HG03066 (cell line): Measurements from ENCODE around the gene SHISA3.
A peak's percentile ranks its signal among the peaks of the same experiment; 100 is the strongest.

ENCODE experiments used
- ATAC-seq: cut with Tn5 transposase; IDR thresholded peaks from one replicate; pipeline ENCODE4 v1.9.1; 2021; ENCODE audit warnings: low read depth; ENCODE audit not compliant: unreplicated experiment

Gene SHISA3

DNA sequence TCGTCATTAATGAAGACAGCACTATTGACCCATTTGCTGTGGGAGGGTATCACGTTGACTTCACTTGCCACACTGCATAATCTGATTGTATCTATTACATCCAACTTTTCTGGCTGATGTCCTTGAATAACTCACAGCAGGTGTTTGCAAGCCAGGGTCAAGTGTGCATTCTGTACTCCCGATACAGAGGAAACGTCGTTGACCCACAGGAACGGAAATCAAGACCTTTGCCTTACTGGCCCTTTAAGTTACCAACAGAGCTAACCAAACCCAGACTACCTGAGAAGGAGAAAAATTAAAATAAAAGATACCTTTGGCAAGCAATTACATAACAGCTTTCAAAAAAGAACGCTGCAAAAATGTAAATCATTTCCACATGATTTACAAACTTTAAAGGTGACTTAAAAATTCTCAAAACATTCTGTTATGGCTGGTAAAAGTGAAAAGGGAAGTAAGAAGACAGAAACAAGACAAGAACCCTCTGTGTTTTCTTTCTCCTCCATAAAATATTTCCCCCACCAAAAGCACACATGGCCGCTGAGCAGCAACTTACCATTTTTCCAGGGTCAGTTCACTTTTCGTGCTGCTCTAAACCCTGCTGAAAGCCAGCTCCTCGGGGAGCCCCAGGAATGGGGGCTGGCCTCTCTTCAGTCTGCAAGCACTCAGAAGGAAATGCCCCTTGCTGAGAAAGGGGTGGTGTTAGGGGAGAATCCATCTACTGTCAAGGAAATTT lies 6.5 kb upstream of the SHISA3 start:
- no peak for ATAC-seq

DNA sequence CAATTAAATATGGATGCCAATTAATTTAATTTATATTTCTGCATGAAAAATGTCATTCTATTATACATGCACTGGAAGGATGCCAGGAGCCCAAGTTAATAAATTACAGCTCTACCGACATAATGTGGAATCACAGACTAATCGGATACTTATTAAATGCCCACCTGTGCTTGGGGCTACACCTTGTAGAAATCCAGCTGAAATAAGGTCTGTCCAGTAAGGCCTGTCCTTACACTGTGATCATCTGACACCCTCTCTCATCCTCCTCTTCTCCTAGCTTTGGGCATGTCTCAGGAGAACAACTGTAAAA lies 6.0 kb upstream of the SHISA3 start:
- ATAC-seq: no peak

DNA sequence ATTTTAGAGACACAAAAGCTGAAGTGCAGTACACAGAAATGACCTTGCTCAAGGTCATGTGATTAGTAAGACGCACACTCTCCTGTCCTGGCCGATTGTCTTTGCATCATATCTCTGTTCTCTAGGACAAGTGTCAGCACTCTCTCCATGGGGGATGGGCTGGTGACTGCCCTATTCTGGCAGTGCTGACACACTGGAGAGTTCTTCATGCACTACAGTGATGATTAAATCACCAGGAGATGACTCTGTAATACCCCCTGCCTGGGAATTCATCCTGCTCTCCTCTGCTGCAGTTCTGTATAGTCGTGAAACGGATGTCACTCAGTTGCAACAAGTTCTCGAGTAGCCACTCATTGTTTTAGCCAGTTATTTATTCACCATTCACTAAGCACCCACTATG lies 5.3 kb upstream of the SHISA3 start:
- ATAC-seq: no peak

DNA sequence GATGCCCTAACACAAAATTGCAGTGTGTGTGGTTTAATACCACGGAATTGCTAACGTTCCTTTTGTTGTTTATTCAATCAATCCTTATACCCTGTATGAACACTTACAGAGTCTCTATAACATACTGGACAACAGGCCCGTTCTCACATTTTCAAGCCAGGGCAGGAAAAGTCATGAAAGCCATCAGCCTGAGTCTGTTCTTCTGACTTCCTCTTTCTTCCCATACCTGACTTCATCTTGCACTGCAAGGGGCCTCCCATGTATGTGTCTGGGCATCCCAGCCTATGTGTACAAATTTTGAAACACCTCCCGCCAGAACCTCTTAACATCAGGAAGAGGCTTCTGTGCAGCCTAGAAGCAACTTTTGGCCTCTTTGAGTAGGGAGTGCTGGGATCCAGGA lies 4.9 kb upstream of the SHISA3 start:
- no peak for ATAC-seq

DNA sequence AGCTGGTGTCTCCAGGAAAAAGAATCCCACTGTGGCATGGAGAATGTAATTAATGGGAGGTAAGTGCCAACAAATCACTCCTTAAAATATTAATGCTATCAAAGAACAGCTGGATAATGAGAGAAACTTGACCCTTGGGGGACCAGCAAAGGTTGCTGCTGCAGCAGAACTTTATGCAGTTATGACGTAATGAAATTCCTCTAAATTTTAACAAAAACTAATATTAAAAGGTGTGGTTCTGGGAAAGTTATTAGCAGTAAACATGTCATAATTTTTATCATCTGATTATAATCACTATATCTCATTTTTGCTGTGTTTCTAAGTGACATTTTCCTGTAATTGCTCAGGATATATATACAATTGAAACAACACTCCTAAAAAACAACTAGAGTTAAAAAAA lies 1.7 kb upstream of the SHISA3 start:
- ATAC-seq: no peak

DNA sequence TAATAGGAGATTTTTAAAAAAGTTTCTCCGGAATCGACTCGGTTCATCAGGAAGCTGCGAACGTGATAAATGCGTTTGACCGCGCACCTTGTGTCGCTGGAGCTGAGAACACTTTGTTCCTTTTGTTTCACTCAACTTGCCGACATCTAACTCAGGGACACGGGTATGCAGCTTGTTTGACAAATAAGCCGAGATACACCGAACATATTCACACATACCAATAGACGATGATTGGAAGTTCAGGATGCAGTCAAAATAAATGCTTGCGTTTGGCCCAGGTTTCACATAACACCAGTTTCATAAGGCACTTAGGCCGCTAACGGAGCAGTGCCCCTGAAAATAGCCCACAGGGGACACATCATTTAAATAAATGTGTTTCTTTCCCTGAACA lies 932 bp upstream of the SHISA3 start:
- ATAC-seq: no peak

DNA sequence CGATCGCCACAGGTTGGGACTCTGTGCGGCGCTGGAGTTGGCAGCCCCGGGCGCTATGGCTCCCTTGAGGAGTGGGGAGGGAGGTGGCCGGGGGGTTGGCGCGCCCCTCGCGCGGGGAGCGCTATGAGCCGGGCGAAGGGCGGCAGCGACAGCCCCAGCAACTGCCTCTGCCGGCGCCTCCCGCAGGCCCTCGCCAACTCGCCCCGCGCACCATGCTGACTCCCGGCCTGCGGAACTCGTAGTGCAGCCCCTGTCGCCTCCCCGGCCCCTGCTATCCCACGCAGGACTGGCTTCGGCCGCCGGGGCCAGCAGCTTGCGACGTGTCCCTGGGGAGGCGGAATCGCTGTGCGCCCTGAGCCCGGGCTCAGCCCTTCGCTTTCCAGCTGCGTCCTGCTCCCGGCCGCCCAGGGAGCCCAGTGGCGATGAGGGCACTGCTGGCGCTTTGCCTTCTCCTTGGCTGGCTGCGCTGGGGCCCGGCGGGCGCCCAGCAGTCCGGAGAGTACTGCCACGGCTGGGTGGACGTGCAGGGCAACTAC lies 415 bp downstream of the SHISA3 start:
- ATAC-seq: peak; percentile 41

DNA sequence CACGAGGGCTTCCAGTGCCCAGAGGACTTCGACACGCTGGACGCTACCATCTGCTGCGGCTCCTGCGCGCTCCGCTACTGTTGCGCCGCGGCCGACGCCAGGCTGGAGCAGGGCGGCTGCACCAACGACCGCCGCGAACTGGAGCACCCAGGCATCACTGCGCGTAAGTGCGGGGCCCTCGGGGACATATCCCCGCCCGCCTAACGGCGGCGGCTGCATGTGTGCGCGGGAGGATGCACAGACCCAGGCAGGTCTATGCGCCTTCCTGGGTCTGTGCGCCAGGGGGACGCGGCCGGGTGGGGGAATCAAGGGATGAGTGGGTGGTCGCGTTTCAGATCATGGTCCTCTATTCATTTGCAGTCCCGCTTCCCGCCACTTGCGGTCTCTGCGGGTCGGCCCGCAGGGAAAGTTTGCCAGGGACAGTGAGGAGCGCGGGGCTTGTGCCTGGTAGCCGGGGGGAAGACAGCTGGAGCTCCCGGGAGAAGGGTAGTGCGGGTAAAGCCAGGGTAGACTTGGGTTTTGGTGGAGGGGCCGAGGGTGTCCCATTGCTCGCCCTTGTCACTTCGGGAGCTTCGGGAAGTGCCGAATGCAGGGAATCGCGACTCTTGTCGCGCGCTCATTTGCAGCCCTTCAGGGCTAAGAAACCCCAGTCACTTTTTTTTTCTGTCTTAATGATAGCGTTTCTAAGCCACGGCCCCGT lies 1.0 kb downstream of the SHISA3 start:
- peak; percentile 36 for ATAC-seq

DNA sequence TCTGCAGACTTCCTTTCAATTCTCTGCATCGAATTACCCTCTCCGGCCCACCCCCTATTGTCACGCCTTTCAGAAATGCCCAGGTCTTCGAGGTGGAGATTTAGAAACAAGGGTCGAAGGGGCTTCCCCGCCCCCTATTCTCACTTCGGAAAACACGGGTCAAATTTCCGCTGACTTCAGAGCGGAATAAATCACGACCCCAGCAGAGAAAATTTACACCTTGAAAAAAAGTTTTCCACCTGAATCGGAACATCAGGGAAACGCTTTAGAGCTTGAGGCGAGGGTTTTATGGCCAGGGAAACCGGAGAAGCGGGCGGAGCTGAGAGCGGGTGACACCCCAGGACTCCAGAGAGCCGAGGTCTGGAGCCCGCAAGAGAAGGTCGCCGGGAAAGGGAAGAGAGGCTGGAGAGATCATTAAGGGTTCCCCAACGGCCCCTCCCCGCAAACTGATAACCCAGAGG lies 1.6 kb downstream of the SHISA3 start:
- no peak for ATAC-seq

DNA sequence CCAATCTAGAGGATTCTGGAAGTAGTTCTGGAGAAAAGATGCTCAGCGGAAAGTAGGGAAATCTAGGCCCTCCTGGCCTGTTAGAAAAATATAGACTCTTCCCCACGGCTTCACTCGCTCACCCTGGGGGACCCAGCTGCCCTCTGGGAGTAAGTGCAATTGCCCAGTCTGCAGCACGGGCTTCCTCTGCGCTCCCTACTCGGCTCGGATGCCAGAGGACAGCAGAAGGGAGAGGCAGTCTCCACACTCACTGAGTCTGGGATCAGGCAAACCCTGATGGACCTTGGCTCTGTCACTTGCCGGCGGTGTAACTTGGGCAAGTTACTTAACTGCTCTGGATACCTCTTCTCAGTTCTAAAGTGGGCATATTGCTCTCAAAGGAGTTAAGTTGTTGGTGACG lies 2.1 kb downstream of the SHISA3 start:
- no peak for ATAC-seq

DNA sequence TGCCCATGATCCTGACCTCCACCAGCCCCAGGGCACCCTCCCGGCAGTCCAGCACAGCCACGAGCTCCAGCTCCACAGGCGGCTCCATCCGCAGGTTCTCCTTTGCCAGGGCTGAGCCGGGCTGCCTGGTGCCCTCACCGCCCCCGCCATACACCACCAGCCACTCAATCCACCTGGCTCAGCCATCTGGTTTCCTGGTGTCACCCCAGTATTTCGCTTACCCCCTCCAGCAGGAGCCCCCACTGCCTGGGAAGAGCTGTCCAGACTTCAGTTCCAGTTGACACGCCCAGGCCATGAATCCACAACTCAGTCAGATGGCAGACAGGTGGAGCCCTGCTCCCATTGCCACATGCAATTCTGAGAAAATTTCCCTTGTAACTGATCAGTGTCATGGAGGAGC lies 3.9 kb downstream of the SHISA3 start:
- no peak for ATAC-seq

DNA sequence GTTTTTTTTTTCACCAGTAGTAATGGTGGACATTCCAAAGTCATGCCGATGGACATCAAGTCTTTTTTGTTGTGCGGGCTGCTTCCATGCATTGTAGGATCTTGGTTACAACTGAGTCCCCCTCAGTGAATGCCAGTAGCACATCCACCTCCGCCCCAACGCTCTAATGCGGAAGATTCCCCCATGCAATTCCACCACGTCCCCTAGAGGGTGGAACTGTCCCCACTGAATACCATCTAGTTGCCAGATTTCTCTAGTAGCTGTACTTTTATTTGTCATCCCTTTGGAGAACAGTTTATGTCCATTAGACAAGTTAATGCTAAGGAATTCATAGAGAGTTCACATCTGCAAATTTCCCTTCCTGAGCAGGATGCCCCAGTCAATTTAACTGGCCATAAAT lies 6.7 kb downstream of the SHISA3 start:
- no peak for ATAC-seq

DNA sequence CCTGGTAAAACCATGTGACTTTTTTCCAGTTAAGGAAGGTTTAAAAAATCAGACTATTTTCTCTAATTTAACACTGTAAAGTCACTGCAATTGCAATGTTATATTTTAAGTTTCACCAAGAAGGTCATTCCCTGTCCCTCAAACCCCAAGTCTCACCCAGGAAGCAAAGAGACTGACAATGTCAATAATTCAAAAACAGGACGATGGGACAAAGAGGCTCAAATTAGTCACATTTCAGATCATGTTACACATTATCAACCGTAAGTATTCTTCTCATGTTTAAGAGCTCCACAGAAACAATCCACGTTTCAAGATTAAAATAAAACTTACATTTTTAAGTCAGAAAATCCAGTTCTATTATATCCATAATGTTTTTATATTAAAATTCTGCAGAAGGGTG lies 13.2 kb downstream of the SHISA3 start:
- no peak for ATAC-seq

DNA sequence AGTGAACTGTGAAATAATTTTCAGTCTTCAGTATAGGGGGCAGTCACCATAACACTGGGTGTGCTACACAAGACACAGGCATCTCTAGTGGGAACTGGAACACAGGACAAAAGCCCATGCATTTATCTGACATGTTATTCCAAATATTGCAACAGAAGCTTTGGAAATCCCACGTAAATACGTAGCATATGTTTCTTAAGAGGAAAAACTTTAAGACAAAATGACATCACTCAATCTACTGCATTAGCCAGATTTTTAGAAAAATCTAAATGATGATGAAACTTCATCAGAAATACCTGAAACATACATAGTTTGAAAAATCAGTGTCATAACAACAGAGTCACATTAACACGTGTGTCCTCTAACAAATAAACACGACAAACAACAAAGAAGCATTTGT lies 14.5 kb downstream of the SHISA3 start:
- ATAC-seq: no peak

DNA sequence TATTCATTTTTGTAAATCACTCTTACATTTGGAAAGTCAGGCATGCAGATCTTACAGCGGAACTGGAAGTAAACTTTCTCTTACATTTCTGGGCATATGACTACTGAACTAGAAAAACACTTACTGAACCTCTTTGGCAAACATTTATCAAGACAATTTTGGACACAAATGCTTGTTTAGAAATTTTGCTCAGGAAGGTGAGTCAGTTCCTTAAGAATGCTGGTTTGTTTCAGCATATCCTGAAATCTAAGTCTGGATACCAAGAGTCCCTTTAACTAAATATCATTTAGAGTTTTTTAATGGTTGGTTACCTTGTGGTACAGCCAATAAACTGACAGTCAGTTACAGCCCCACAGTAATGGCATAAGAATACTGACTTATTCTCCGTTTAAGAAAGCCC lies 15.0 kb downstream of the SHISA3 start:
- ATAC-seq: no peak

DNA sequence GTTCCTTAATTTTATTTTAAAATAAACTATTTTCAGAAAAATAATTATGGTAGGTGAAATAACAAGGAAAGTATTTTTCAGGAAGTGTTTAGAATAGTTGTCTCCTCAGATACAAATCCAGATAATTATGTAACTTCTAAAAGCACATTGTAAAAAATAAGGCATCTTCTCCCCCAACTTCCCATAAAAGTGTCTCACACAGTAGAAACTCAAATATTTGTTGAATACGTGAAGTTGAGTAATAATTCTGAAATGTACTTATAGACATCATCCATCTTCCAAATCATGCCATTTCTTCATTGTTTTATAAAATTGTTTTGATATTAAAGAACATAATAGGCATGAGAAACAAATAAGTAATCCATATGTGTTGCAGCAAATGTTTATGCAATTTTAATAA lies 18.0 kb downstream of the SHISA3 start:
- no peak for ATAC-seq

DNA sequence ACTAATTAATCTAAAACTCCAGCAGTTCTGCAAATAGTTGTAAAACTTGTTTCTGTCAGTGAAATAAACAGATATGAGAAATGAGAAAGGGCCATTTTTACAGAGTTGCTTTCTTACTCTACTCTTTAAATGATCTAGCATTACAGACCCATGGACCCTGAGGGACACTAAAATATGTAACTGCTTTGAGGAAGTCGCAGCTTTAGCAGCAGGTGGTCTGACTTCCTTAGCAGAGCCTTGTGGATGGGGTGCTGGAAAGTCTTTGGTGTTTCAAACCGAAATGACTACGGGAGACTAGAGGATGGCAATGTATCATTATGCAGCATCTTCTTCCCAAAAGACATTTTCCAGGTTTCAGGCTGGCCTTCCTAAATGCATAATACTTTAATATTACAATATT lies 18.7 kb downstream of the SHISA3 start:
- ATAC-seq: no peak

DNA sequence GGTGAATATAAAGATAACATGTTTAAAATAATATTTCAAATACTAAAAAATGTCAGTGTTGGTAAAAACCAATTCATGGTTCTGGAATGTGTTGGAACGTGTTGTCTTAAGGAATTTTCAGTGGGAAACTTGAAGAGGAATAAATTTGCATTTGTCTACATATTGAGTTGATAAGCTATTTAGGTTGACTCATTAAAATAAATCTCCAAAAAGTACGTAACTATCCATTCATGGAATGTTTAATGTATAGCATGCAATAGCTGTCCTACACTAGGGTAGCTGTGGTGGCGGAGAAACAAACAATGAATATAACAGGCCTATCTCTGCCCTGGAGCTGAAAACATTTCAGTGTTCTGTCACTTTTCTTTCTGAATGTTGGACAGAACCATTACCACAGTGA lies 20.3 kb downstream of the SHISA3 start:
- no peak for ATAC-seq

DNA sequence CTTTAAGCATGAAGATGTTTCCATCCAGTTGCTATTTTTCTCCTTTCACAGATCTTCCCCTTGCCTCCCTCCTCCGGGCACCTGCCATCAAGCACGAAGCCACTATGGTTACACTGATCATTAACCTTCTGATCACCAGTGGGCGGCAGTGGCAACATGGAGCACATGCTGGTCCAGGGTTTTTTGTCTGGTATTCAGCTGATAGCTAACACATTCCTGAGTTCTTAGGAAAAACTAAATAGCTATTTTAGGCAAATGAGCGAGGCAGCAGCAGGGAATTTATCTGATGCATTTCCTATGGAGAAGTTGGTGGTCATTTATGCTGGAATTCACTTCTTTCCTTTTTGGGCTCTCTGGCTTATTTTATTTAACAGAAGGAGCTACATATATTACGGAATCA lies 22.9 kb downstream of the SHISA3 start:
- no peak for ATAC-seq

DNA sequence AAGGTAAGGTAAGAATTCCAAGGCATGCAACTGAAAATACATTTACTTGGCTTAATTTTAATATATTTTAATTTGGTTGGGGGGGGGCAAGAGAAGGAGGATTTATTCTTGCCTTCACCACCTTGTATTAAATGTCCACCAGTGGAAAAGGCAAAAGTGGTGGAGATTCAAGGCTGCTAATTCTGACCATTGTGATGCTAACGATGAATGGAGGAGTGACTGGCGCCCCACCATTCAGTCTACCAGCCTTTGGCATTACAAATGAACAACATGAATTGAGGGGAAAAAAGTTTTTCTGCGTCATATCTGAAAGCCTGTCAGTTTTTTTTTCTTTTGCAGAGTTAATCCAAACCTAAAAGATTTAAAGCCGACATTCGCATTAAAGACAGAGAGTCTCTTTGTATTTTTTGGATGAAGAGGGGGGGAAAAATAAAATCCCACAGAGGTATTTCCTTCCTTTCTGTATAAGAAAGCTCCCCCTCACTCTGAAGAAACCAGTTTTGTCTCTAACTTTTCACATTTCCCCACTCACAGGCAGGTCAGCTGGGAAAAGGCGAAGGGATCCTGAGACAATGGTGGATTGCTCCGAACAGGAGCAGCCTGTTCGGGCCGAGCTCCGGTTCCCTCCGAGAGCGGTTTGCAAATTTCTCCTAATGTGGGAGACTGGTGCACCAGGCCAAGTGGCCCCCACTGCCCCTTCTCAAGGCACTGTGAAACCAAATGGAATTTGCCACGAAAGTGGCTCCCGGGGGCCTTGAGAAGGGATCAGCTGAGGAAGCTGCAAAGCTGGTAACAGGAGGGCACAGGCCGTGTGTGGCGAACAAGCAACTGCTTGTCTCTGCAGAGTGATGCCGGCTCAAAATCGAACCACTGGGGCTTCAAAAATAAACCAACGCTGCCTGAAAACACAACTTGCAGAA lies 28.1 kb downstream of the SHISA3 start:
- no peak for ATAC-seq

DNA sequence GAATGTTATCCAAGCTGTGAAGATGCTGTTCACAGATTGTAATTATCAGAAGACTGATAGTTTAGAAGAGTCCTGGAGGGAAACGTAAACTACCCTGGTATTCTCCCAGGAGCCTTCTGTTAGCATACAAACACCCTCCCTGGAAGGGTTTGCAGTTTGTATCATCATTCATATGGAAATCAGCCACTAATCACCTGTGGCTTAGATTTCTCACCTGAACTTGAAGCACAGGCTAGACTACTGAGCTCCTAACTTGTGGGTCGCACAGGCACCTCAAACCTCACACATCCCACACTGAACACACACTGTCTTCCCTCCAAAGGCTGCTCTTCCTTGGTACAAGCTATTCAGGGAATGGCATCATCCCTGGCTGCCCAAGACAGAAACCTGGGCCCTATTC lies 30.7 kb downstream of the SHISA3 start:
- no peak for ATAC-seq
